Stomach smooth muscle (tissue), 2 donors: ENCODE results near the gene TRAP1.

Experiments used
- H3K27ac ChIP-seq: one replicate; pipeline ENCODE4 v1.7.0; 2013; ENCODE audit warnings: mild to moderate bottlenecking, low read length, inconsistent platforms
- H3K27me3 ChIP-seq, 2 donors: one replicate each; pipeline ENCODE4 v1.7.0; 2013; ENCODE audit warnings: low read length in 2 of 2; ENCODE audit not compliant: insufficient read depth in 2 of 2, control insufficient read depth in 1 of 2
- H3K36me3 ChIP-seq, 2 donors: one replicate each; pipeline ENCODE4 v1.7.0; 2013; ENCODE audit warnings: low read length in 2 of 2; ENCODE audit not compliant: control insufficient read depth in 2 of 2, insufficient read depth in 2 of 2
- H3K4me1 ChIP-seq: one replicate; pipeline ENCODE4 v1.7.0; 2013; ENCODE audit warnings: low read length; ENCODE audit not compliant: control insufficient read depth, insufficient read depth
- H3K4me3 ChIP-seq, 2 donors: one replicate each; pipeline ENCODE4 v1.7.0; 2013; ENCODE audit warnings: low read length in 2 of 2
- H3K9ac ChIP-seq, 2 donors: one replicate each; pipeline ENCODE4 v1.7.0; 2013; ENCODE audit warnings: low read length in 2 of 2, mild to moderate bottlenecking in 1 of 2
- H3K9me3 ChIP-seq, 2 donors: one replicate each; pipeline ENCODE4 v1.7.0; 2013; ENCODE audit warnings: low read length in 2 of 2; ENCODE audit not compliant: control insufficient read depth in 2 of 2
- donor health status: healthy.
- donor health status: Pancreatic carcinoma.

Gene TRAP1

GRCh38 chr16:3673201-3673600 is 44.1 kb downstream of the TRAP1 start:
- Histone ChIP-seq H3K27ac (no peak overlapping the region), H3K4me3 (no peak overlapping the region), H3K9me3 (no peaks in the 10 kb centered on the region), H3K36me3 (peaks cover 27 to 48% of the 10 kb centered on the region in 2 donors), H3K27me3 (no peaks in the 10 kb centered on the region), H3K4me1 (no peaks in the 10 kb centered on the region), H3K9ac (no peak overlapping the region)

- Histone ChIP-seq H3K4me1 (no peaks in the 10 kb centered on the region), H3K4me3 (no peak overlapping the region), H3K27me3 (no peaks in the 10 kb centered on the region), H3K9me3 (no peaks in the 10 kb centered on the region), H3K9ac (no peak overlapping the region), H3K36me3 (peaks cover 22 to 42% of the 10 kb centered on the region in 2 donors), H3K27ac (no peak overlapping the region)
Observed at GRCh38 chr16:3672571-3673041, 44.7 kb downstream of the TRAP1 start.

- no peak overlapping the region for H3K9ac ChIP-seq
- H3K4me1 ChIP-seq = no peaks in the 10 kb centered on the region
- H3K36me3 ChIP-seq = peaks cover 23 to 41% of the 10 kb centered on the region in 2 donors
- no peak overlapping the region for H3K4me3 ChIP-seq
- H3K27ac ChIP-seq = no peak overlapping the region
- no peaks in the 10 kb centered on the region for H3K9me3 ChIP-seq
- H3K27me3 ChIP-seq = no peaks in the 10 kb centered on the region
Observed at GRCh38 chr16:3671424-3671823, 45.9 kb downstream of the TRAP1 start.

- Histone ChIP-seq H3K9me3 (no peaks in the 10 kb centered on the region), H3K4me1 (no peaks in the 10 kb centered on the region), H3K27me3 (no peaks in the 10 kb centered on the region), H3K4me3 (no peak overlapping the region), H3K36me3 (peaks cover 23 to 39% of the 10 kb centered on the region in 2 donors), H3K27ac (no peak overlapping the region), H3K9ac (no peak overlapping the region)
Observed at GRCh38 chr16:3670711-3671110, 46.6 kb downstream of the TRAP1 start.

GRCh38 chr16:3669082-3669481 is 48.2 kb downstream of the TRAP1 start:
- Histone ChIP-seq H3K27me3 (no peaks in the 10 kb centered on the region), H3K9me3 (no peaks in the 10 kb centered on the region), H3K36me3 (peaks cover 26 to 34% of the 10 kb centered on the region in 2 donors), H3K27ac (no peak overlapping the region), H3K4me3 (no peak overlapping the region), H3K9ac (no peak overlapping the region), H3K4me1 (no peaks in the 10 kb centered on the region)

- Histone ChIP-seq H3K9ac (no peak overlapping the region), H3K36me3 (peaks cover 22 to 32% of the 10 kb centered on the region in 2 donors), H3K27me3 (no peaks in the 10 kb centered on the region), H3K27ac (no peak overlapping the region), H3K4me3 (no peak overlapping the region), H3K4me1 (no peaks in the 10 kb centered on the region), H3K9me3 (no peaks in the 10 kb centered on the region)
Observed at GRCh38 chr16:3668626-3669025, 48.7 kb downstream of the TRAP1 start.

- no peak overlapping the region for H3K9ac ChIP-seq
- H3K4me3 ChIP-seq = no peak overlapping the region
- no peak overlapping the region for H3K27ac ChIP-seq
- H3K36me3 ChIP-seq = peaks cover 27 to 43% of the 10 kb centered on the region in 2 donors
- no peaks in the 10 kb centered on the region for H3K4me1 ChIP-seq
- no peaks in the 10 kb centered on the region for H3K9me3 ChIP-seq
- H3K27me3 ChIP-seq = no peaks in the 10 kb centered on the region
Observed at GRCh38 chr16:3665508-3665907, 51.8 kb downstream of the TRAP1 start.

- Histone ChIP-seq H3K27me3 (no peaks in the 10 kb centered on the region), H3K27ac (no peak overlapping the region), H3K9ac (no peak overlapping the region), H3K36me3 (peaks cover 27 to 50% of the 10 kb centered on the region in 2 donors), H3K9me3 (no peaks in the 10 kb centered on the region), H3K4me3 (no peak overlapping the region), H3K4me1 (no peaks in the 10 kb centered on the region)
Observed at GRCh38 chr16:3664187-3664896, 53.0 kb downstream of the TRAP1 start.

- peaks cover 31 to 55% of the 10 kb centered on the region in 2 donors for H3K36me3 ChIP-seq
Observed at GRCh38 chr16:3662601-3663000, 54.7 kb downstream of the TRAP1 start.

GRCh38 chr16:3661922-3662321 is 55.4 kb downstream of the TRAP1 start:
- Histone ChIP-seq H3K4me1 (no peaks in the 10 kb centered on the region), H3K9ac (no peak overlapping the region), H3K27ac (no peak overlapping the region), H3K4me3 (no peak overlapping the region), H3K27me3 (no peaks in the 10 kb centered on the region), H3K36me3 (peaks cover 34 to 61% of the 10 kb centered on the region in 2 donors), H3K9me3 (no peaks in the 10 kb centered on the region)

More at GRCh38 chr16:3662601-3663000, 54.7 kb downstream of the TRAP1 start:
- Histone ChIP-seq H3K9me3 (no peaks in the 10 kb centered on the region), H3K9ac (no peak overlapping the region), H3K27ac (no peak overlapping the region), H3K4me1 (no peaks in the 10 kb centered on the region), H3K27me3 (no peaks in the 10 kb centered on the region), H3K4me3 (no peak overlapping the region)

- Histone ChIP-seq H3K4me3 (no peak overlapping the region), H3K27me3 (no peaks in the 10 kb centered on the region), H3K9me3 (no peaks in the 10 kb centered on the region), H3K27ac (no peak overlapping the region), H3K4me1 (no peaks in the 10 kb centered on the region), H3K9ac (no peak overlapping the region), H3K36me3 (peaks cover 37 to 64% of the 10 kb centered on the region in 2 donors)
Observed at GRCh38 chr16:3661311-3661710, 56.0 kb downstream of the TRAP1 start.
